ENCODE data around the gene CAPRIN1.
"Not testable (repeated sequence)": the region's sequence is repeated elsewhere in the genome, so short reads cannot be mapped to it uniquely, and the experiment has no call there.

CAPRIN1 gene

DNA sequence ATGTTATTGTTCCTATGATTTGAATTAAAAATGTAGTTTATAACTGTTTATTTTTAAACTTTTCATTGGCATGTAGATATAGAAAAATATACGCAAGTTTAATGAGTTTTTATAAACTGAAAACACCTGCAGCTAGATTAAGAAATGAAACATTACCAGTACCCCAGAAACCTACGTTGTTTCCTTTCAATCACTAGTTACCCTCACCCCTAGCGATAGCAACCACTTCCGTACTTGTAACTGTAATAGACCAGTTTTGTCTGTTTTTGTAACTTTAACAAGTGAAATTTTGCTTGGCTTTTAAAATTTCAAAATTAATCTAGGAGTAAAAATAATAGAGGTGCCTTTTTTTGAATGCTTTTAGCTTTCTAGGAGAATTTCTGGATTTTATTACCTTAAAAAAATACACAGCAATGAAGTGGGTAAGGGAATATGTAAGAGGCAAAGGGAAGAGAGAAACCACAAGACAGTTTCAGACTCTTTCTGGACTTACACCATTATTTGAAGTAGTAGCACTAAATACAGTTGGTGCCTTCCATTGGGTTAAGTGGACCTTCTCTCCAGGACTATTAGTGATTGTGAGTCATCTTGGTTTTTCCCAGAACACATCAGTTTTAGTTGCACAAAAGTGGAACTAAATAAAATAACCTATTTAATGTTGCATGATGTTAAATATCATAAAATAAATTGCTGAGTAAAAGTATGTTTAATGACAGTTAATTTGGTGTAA, 35.2 kb downstream of the CAPRIN1 start:
- DNase-seq (ENCODE audit: low read depth), result no peak

GRCh38 chr11:34091825-34092224, 40.3 kb downstream of the CAPRIN1 start:
- DNase-seq (ENCODE audit: low read depth), result no peak

DNA sequence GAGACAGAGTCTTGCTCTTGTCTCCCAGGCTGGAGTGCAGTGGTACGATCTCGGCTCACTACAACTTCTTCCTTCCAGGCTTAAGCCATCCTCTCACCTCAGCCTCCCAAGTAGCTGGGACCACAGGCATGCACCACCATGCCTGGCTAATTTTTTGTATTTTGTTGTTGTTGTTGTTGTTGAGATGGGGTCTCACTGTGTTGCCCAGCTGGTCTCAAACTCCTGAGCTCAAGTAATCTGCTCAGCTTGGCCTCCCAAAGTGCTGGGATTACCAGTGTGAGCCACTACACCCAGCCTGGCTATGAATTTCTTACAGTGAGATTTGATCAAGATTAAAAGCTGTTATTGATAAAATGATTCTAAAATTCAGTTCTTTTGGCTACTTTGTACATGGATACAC, 43.4 kb downstream of the CAPRIN1 start:
- DNase-seq (ENCODE audit: low read depth), result not testable (repeated sequence)

GRCh38 chr11:34098813-34099212, 47.3 kb downstream of the CAPRIN1 start:
- DNase-seq (ENCODE audit: low read depth), result no peak

- DNase-seq (ENCODE audit: low read depth), result no peak
Observed at GRCh38 chr11:34104680-34105078, 53.1 kb downstream of the CAPRIN1 start.

- DNase-seq (ENCODE audit: low read depth), result peak; percentile 94
Observed at GRCh38 chr11:34105079-34105956, 53.8 kb downstream of the CAPRIN1 start, which contains the start of gene NAT10. Gene NAT10 (plus strand): TSS chr11:34105629. CDS start chr11:34108226, 2,597 bp downstream.

DNA sequence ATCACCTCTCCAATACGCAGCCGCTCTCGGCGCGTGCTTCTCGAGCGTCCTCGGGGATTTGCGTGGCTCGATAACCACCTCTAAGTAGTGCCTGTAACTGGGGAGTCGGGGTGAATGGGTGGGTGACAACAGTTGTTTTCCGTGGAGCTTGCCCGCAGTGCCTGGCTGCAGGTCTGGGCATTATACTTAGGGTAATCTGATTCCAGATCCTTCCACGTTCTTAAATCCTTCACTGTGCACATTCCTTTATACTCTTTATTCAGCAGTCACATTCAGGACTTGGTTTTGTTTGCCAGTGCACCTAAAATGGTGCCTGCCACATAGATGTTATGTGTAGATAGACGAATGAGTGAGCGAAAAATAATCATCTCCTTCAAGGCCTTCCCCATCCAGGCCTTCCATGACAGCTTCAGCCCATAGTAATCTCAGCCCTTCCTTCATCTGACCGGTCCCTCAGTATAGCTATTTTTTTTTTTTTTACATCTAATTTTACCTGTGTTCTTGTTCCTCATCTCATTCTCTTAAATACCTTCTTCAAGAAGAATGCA, 54.5 kb downstream of the CAPRIN1 start:
- no peak for DNase-seq (ENCODE audit: low read depth)

GRCh38 chr11:34111722-34112270, 60.3 kb downstream of the CAPRIN1 start:
- no peak for DNase-seq (ENCODE audit: low read depth)

GRCh38 chr11:34114014-34114413, 62.5 kb downstream of the CAPRIN1 start:
- no peak for DNase-seq (ENCODE audit: low read depth)

- DNase-seq (ENCODE audit: low read depth), result no peak
Observed at GRCh38 chr11:34114471-34114870, 62.9 kb downstream of the CAPRIN1 start.

GRCh38 chr11:34120651-34121050, 69.1 kb downstream of the CAPRIN1 start:
- DNase-seq (ENCODE audit: low read depth), result no peak

DNA sequence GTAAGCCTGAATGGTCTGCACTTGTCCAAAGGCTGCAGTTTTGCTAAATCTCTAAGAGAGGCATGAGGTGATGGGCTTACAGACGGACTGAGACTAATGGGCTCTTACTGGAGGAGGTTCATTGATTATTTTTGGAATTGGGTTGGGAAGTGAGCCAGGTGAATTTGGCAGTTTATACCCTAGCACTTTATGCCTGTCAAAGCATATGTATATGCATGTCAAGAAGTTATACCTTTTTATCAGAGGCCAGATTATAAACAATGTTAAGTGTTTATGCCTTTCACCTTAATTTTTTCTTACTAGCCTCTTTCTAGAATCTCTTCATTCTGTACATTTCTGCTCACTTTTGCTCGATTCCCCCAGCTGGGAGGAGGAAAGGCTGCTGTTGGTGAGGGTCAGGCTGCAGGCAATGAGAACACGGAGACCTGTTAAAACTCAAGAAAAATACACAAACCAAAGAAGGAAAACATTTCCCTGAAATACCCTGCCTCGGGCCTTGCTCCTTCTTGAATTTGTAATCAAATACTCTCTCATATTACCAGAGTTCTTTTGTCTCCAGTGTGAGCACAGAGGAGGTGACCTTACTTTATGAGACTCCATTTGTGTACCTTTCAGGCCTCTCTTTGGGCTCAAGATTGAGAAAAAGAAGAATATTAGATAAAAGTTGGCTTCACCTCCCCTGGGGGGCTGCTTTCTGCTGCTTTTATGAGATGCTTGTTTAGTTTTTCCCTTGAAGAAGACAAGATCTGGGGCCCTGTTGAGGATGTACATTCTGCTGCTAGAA, 73.5 kb downstream of the CAPRIN1 start:
- no peak for DNase-seq (ENCODE audit: low read depth)

GRCh38 chr11:34126959-34127848, 75.7 kb downstream of the CAPRIN1 start:
- no peak for DNase-seq (ENCODE audit: low read depth)

DNA sequence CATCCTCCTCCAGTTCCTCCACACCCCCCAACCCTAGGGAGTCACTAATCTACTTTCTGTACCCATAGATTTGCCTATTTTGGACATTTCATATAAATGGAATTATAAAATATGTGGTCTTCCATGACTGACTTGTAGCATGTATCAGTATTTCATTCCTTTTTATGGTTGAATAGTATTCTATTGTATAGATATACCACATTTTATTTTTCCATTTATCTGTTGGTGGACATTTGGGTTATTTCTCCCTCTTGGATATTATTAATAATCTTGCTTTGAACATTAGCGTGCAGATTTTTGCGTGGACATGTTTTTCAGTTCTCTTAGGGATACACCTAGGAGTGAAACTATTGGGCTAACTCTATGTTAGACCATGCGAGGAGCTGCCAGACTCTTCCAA, 77.3 kb downstream of the CAPRIN1 start:
- no peak for DNase-seq (ENCODE audit: low read depth)

GRCh38 chr11:34132261-34132965, 80.9 kb downstream of the CAPRIN1 start:
- no peak for DNase-seq (ENCODE audit: low read depth)

GRCh38 chr11:34134765-34135164, 83.2 kb downstream of the CAPRIN1 start:
- DNase-seq (ENCODE audit: low read depth), result no peak

- no peak for DNase-seq (ENCODE audit: low read depth)
Observed at GRCh38 chr11:34135439-34135838, 83.9 kb downstream of the CAPRIN1 start.

DNA sequence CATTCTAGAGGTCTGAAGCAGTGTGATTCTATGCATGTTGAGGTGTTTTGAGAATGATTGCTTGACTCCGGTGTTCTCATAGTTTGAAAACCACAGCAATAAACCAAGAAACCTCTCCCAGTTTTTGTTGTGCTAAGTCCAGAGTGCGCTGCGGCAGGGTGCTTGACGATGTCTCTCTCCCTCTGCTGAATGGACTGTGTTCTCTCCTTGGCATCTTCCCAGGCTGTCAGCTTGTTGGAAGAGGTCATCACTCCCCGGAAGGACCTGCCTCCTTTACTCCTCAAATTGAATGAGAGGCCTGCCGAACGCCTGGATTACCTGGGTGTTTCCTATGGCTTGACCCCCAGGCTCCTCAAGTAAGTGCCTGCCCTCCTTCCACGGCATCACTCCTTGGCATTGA, 84.9 kb downstream of the CAPRIN1 start:
- DNase-seq (ENCODE audit: low read depth), result no peak

DNA sequence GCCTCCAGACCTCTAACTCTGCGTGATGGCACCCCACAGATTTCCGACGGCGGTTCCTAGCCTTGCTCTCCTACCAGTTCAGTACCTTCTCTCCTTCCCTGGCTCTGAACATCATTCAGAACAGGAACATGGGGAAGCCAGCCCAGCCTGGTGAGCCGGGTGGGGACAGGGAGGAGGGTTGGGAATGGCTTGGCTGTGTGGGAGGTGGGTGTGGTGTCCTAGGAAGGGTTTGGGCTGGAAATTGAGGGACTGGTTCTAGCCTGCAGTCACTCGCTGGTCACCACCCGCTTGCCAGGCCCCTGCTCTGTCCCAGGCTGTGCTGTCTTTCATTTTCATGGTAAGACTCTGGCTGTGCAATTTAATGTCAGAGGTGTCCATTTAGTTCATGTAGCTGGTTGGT, 87.8 kb downstream of the CAPRIN1 start:
- no peak for DNase-seq (ENCODE audit: low read depth)

DNA sequence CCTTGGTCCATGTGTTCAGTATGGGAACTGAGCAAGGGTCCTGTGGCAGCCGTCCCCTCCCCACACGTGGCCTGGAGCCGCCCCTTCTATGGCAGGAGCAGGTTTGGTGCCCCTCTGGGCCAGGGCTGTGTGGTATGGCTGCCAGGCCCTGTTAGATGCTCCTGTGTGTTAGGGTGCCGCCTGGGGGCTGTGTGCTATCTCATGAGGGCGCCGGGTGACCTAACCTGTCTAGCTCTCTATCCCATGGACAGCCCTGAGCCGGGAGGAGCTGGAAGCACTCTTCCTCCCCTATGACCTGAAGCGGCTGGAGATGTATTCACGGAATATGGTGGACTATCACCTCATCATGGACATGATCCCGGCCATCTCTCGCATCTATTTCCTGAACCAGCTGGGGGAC, 88.6 kb downstream of the CAPRIN1 start:
- DNase-seq (ENCODE audit: low read depth), result no peak

Data from activated T-helper 9 cell treated with anti-CD3 and anti-CD28 coated beads, Interleukin-2, amount 50 U/mL, for 16 hours (primary cell).